NCI-H524 treated with DMSO at 0.1 percent for 48 hours (cell line): ENCODE data around the gene RPUSD1.
A peak's percentile ranks its signal among the peaks of the same experiment; 100 is the strongest.

ENCODE experiments used
- DNase-seq: peaks from one replicate; lab custom pipeline; 2025; lab: John Stamatoyannopoulos, UW

RPUSD1 gene

DNA sequence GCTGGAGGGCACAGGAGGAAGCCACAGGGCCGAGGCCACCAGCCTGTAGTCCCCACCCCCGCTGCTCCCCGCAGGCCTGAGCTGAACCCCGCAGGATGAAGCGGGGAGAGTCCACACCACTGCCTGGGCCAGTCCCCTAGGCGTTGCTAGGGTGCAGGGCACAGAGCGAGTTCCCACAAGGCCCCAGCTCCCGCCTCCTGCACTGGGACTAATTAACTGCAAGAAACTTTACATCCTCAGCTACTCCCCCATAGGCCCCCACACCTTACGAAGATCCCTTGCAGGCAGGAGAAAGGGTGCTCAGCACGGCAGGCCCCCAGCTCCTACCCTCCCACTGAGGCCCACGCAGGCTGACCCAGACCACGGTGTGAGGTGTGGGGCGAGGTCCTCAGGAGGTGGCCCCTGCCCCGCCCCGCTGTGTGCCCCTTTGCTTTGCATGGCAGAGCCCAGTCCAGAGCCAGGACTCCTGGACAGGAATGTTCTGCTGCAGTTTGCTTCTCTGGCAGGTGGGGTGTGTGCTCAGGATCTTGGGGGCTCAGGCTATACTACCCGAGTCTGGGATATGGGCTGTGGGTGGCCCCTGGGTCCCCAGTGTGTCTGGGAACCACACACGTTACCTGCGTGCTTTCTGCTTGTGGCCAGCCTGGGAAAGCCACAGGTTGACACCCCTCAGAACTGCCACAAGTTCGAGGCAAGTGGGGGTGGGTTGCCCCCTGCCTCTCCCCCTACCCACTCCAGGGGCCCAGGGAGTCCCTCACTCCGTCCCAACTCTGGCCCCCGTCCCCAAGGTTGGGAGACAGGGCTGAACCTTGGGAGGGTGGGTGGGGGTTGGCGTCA lies 11.1 kb upstream of the RPUSD1 start:
- no peak for DNase-seq

DNA sequence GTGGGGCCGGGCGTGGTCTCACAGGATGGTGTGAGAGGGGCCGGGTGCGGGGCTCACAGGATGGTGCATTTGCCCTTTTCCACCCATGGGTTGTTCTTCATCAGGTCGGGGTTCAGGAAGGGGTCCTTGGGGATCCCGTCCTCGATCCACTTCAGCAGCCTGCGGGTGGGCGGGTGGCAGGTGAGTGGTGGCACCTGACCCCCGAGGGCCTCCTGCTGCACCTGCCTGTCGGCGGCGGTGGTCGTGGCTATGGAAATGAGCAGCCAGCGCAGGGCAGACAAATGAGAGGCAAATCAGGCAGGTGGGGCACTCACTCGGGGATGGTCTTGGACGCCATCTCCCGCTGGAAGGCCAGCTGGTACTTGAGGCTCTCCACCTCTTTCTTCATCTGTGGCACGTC lies 10.5 kb upstream of the RPUSD1 start:
- no peak for DNase-seq

- DNase-seq, result no peak
Measured at GRCh38 chr16:797686-798085, 9.5 kb upstream of the RPUSD1 start.

DNA sequence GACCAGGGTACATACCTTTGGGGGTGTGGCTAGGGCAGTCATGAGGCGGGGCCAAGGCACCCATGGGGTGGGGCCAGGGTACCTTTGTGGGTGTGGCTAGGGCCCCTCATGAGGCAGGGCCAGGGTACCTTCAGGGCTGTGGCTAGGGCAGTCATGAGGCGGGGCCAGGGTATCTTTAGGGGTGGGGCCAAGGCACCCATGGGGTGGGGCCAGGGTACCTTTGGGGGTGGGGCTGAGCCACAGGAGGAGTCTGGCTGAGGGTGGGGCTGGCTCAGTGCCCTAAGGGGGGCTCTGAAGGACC lies 8.9 kb upstream of the RPUSD1 start:
- no peak for DNase-seq

DNA sequence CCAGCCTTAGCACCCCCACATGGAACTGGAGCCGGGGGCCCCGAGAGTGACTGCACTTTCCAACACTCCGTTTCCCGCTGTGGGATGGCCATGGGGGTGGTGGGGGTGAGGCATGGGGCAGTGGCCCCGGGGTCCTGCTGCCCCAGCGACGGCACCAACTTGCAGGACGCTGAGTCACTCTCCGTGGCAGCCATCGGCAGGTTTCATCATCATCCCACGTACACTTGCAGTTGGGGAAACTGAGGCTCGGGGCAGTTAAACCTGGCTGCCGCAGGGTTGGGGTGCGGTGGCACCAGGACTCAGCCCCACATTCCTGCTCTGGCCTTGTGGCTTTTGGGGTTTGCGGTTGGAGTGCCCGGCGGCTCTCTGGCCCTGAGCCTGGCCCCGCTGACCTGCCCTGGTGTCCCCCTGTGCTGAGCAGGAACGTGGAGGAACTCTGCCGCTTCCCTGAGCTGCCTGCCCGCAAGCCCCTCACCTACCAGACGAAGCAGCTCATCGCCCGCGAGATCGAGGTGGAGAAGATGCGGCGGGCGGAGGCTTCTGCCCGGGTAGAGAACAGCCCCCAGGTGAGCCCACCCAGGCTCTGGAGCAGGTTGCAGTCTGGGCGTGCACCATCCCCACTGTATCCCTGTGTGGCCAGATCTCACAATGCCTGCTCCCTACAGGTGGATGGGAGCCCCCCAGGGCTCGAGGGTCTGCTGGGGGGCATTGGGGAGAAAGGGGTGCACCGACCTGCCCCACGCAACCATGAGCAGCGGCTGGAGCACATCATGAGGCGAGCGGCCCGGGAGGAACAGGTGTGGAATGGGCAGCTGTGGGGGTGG lies 8.3 kb upstream of the RPUSD1 start:
- no peak for DNase-seq

DNA sequence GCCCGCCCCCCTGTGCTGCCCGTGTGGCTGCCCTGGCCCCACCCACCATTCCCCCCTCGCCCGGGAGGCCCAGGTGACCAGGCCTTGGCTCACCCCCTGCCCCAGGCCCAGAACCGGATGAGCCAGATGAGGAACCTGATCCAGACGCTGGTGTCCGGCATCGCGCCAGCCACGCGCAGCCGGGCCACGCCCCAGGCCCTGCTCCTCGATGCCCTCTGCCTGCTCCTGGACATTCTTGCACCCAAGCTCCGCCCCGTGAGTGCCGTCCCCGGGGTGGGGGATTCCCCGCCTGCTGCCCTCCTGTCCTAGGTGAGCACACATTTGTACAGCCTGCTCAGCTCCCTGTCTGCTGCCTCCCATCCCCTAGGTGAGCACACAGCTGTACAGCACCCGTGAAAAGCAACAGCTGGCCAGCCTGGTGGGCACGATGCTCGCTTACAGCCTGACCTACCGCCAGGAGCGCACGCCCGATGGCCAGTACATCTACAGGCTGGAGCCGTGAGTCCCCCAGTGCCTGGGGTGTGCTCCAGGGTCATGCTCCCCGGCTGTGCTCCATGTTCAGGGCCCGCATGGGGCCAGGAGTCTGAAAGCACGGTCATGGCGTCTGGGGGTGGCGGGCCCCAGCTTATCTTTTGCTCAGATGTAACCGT lies 7.5 kb upstream of the RPUSD1 start:
- no peak for DNase-seq

GRCh38 chr16:794853-795466 lies 6.8 kb upstream of the RPUSD1 start:
- DNase-seq, result no peak

- DNase-seq, result no peak
Measured at GRCh38 chr16:794091-794822, 6.1 kb upstream of the RPUSD1 start.

- no peak for DNase-seq
Measured at GRCh38 chr16:793414-793813, 5.2 kb upstream of the RPUSD1 start.

DNA sequence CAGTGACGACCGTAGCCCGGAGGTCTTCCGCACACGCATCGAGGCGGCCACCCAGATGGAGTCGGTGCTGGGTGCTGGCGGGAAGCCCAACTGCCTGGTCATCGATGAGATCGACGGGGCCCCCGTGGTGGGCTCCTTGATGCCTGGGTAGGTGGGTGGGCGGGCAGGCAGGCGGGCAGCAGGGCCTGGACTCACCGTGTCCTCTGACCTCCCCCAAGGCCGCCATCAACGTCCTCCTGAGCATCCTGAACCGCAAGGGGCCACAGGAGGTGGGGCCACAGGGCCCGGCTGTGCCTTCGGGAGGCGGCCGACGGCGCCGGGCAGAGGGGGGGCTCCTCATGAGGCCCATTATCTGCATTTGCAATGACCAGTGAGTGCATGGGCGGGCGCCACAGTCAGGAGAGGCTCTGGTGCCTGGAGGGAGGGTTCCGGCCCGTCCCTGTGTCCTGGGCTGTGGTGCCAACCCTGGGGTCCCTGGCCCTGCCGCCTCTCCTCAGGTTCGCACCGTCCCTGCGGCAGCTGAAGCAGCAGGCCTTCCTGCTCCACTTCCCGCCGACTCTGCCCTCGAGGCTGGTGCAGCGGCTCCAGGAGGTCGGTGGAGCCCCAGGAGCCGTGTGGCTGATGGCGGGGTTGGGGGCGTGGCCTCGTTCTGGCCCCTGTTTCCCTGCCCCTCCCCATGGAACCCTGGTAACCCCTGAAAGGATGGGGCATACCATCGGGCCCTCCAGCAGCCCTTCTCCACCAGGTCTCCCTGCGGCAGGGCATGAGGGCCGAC lies 4.2 kb upstream of the RPUSD1 start:
- DNase-seq, result no peak

GRCh38 chr16:791131-791530 lies 3.0 kb upstream of the RPUSD1 start:
- DNase-seq, result no peak

GRCh38 chr16:790086-790485 lies 1.9 kb upstream of the RPUSD1 start:
- DNase-seq, result no peak

- DNase-seq, result no peak
Measured at GRCh38 chr16:789191-789850, 1.1 kb upstream of the RPUSD1 start.

DNA sequence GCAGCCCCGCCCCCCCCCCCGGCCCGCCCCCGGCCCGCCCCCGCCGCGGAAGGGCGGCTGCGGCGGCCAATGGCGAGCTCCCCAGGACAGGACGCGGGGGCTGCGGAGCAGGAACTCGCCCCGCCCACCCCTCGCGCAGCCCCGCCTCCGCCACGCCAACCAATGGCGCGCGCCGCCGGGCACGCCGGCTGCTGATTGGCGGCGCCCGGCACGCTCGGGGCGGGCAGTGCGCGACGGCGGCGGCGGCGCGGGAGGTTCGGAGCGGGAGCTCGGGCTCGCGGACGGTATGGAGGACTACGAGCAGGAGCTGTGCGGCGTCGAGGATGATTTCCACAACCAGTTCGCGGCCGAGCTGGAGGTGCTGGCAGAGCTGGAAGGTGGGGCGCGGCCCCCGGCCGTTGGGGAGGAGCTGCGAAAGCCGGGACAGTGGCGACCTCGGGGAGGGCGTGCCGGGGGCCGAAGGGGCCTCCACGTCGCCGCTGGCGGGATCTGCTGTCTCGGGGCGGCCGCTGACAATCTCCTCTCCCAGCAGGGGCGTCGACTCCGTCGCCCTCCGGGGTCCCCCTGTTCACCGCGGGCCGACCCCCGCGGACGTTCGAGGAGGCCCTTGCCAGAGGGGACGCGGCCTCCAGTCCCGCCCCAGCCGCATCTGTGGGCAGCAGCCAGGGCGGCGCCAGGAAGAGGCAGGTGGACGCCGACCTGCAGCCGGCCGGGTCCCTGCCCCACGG lies 382 bp upstream of the RPUSD1 start, which contains the start of gene CHTF18:
TSS of gene CHTF18 (plus strand) at position 222 of the 728 bp plus-strand sequence. CDS start at position 287, 65 bp downstream.
- peak; percentile 34 for DNase-seq

- no peak for DNase-seq
Measured at GRCh38 chr16:787321-787966, 737 bp downstream of the RPUSD1 start.

GRCh38 chr16:785563-786535 lies 2.3 kb downstream of the RPUSD1 start:
- DNase-seq, result no peak

DNA sequence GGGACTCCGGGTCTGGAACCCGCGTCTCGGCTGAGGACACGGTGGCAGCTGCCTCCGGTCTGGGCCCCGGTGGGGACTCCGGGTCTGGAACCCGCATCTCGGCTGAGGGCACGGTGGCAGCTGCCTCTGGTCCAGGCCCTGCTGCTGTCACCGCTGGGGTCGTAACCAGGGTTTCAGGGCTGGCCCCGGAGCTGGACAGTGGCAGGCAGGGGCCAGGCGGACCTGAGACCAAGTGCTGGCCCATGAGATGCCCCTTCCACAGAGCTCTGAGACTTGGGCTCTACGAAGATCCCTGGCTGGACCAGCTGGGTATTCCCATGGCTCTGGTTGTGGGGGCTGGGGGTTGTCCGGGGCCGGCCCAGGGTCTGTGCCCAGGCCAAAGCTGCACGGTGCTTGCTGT lies 3.8 kb downstream of the RPUSD1 start:
- DNase-seq, result no peak
